HL-60/S4 treated with retinoic acid at 250 ng/mL for 4 days and 3 days (cell line): ENCODE measurements around the gene NECTIN4.
"Not testable (repeated sequence)": the region's sequence is repeated elsewhere in the genome, so short reads cannot be mapped to it uniquely, and the experiment has no call there.

ENCODE experiments used
- in situ Hi-C: fragments of 300-500 bp; cut with MboI; formaldehyde crosslinking; loops from 2 replicates; pipeline ENCODE4 v1.7.0; 2022; ENCODE audit warnings: low sequenced_read_pairs

Gene NECTIN4

GRCh38 chr1:161089251-161089924 lies at the start of gene NECTIN4:
Gene NECTIN4, minus strand, starts transcription at chr1:161089558. Its CDS starts 262 bp downstream, at chr1:161089296.
- in situ Hi-C loops, result no loop called here

GRCh38 chr1:161138431-161138830 lies 49.1 kb upstream of the NECTIN4 start:
- in situ Hi-C loops, result no loop called here

GRCh38 chr1:161137881-161138280 lies 48.5 kb upstream of the NECTIN4 start:
- in situ Hi-C loops, result no loop called here

DNA sequence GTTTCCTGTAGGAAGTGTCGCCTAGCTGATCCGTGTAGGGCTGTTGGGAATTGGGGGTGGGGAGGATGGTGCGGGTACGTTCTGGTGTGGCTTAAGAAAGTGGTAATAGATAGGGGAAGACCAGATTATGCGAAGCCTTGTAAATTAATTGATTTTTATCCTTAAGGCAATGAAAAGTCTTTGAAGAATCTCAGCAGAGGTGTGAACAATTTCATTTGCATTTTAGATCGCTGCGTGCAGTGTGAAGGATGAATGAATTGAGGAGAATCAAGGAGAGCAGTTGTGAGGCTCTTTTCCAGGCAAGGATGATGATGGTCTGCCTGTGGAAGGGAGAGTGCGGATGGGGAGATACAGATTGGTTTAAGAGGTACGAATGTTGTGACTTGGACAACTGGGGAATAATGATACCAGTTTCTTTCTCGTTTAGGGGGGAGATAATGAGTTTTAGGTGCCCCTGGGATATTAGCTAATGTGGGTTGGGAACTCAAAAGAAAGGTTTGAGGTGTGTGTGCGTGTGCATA lies 43.9 kb upstream of the NECTIN4 start:
- in situ Hi-C loops, result no loop called here

DNA sequence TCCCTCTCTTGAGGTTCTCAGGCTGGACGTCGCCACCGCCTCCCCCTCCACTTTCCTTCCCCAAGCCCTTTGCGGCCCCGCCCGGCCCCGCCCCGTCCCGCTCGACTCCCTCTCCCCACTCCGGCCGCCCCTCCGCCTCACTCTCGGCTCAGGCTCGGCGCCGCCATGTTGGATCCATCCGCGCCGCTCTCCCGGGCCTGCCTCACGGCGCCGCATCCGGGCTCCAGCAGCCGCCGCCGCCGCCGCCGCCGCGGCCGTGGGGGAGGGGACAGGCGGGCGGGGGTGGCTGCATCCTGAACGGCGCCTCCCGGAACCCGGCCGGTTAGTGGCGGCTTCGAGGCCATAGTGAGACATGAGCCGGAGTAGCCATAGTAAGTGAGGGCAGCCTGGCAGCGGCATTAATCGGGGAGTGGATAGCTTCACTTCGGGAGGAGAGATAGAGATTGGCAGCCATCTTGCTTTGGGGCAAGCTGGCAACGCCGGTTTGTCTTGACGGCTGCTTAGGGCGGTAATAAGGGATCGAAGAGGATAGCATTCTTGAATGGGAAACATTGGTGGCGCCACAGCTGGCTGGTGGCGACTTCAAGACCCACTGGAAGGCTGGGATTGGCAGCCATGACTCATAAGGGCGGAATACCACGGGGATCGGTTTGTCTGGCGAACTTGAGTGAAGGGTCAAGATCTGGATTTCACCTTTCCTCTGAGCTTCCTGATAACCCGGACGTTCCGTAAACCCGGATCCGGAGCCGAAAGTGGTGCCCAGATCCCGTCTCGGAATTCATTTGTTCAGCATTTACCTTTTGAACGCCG lies 43.3 kb upstream of the NECTIN4 start, which contains the start of gene DEDD:
Gene DEDD, minus strand, starts transcription at position 258 of the 810 bp plus-strand sequence. CDS start 8,205 bp downstream, outside the sequence.
- in situ Hi-C loops, result no loop called here

GRCh38 chr1:161131523-161132409 lies 42.4 kb upstream of the NECTIN4 start:
- in situ Hi-C loops, result no loop called here

- in situ Hi-C loops, result no loop called here
Observed at GRCh38 chr1:161130266-161130665, 40.9 kb upstream of the NECTIN4 start.

DNA sequence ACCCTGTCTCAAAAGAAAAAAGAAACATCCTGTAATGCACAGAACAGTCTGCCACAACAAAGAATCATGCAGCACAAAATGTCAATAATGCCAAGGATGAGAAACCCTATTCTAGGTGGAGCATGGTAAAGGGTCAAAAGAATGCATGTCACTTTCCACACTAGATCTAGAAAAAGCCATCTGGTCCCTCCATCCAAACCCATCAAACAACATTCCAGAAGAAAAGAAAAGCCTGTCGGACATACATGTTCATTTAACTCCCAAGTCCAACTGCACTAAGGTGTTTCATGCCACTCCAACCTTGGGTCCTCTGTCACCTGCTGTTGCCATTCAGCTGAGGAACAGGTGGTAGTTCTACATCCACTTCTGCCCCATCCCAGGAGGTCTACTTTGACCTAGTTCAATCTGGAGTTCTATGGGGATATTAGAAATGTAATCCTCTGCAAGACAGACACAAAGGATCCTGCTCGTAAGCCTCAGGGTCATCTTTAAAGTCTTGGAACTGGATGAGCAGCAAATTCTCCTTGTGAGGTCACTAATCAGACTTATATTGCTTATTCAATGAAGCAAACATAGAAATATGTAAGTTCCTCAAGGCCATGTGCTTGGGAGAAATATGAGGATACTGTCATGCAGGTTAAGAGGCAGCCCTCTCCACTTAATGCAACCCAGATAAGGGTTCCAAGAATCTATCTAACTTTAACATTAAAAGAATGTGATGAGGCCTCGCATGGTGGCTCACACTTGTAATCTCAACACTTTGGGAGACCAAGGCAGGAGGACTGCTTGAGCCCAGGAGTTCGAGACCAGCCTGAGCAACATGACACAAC lies 39.4 kb upstream of the NECTIN4 start:
- in situ Hi-C loops, result no loop called here

GRCh38 chr1:161127649-161128048 lies 38.3 kb upstream of the NECTIN4 start:
- in situ Hi-C loops, result no loop called here

DNA sequence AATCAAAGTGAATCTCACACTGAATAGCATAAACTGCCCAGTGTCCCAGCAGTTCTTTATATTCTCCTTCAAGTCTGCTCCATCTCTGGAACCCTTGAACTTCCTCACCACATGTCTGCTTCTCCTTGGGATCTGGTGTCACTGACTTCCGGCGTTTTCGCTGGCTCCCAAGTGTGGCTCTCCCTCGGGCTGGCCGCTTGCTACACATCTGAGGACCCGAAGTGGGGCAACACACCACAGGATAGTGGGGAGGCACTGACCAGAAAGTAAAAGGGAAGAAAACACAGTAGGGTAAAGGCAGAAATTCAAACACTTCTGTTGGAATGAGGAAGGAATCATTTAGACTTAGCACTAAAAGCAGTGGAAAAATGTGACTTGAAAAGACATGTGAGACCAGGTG lies 33.6 kb upstream of the NECTIN4 start:
- in situ Hi-C loops, result no loop called here

GRCh38 chr1:161121834-161122233 lies 32.5 kb upstream of the NECTIN4 start:
- in situ Hi-C loops, result no loop called here

DNA sequence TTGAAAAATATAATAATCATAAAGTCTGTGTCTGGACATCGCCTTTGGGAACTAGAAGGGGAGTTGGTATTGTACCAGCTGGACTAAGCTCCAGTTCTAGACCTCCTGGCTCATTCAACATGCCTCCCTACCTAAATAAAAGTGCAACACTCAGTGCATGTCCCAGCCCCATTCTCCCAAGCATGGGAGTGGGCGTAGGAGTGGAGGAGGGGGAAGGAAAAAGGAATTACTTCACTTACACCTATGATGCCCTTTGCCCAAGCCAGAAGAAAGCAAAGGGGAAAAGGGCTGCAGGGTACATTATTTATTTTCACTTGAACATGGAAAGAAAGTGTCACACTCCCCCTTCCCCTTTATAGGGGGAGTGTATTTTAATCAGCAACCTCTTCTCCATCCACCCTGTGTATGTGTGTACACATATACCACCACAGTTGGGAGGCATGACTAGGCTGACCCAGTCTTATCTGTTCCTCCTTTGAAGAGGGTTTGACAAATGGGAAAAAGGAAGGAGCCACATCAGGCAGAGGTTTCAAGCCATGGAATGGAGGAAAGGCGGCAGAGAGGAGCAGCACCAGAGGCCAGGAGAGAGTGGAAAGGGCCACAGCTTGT lies 31.8 kb upstream of the NECTIN4 start:
- in situ Hi-C loops, result no loop called here

DNA sequence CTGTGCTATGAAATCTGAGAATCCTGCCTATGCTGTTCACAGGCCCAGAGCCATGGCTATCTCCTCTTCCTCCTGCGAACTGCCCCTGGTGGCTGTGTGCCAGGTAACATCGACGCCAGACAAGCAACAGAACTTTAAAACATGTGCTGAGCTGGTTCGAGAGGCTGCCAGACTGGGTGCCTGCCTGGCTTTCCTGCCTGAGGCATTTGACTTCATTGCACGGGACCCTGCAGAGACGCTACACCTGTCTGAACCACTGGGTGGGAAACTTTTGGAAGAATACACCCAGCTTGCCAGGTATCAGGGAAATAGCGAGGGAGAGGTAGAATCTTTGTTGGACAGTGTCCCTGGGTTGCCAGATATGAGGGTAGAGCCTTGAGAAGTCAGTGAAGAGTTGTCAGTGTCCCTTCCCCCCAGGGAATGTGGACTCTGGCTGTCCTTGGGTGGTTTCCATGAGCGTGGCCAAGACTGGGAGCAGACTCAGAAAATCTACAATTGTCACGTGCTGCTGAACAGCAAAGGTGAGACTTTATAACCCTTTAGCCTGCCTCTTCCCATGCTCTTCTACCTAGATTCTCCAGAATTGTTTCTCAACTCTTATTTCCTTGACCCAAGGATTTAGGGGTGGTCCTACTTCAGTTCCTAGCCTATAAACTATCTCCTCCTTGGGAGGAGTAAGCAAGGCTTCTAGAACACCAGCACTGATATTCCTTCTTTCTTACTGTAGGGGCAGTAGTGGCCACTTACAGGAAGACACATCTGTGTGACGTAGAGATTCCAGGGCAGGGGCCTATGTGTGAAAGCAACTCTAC lies 29.9 kb upstream of the NECTIN4 start:
- in situ Hi-C loops, result no loop called here

- in situ Hi-C loops, result no loop called here
Observed at GRCh38 chr1:161117759-161118581, 28.6 kb upstream of the NECTIN4 start, which contains the start of the genes NIT1 and PFDN2. Gene NIT1, plus strand, starts transcription at chr1:161118105. Its CDS starts 72 bp downstream, at chr1:161118177. Gene PFDN2, minus strand, starts transcription at chr1:161118037. Its CDS starts 11 bp downstream, at chr1:161118026.

- in situ Hi-C loops, result not testable (repeated sequence)
Observed at GRCh38 chr1:161115961-161116360, 26.6 kb upstream of the NECTIN4 start.

DNA sequence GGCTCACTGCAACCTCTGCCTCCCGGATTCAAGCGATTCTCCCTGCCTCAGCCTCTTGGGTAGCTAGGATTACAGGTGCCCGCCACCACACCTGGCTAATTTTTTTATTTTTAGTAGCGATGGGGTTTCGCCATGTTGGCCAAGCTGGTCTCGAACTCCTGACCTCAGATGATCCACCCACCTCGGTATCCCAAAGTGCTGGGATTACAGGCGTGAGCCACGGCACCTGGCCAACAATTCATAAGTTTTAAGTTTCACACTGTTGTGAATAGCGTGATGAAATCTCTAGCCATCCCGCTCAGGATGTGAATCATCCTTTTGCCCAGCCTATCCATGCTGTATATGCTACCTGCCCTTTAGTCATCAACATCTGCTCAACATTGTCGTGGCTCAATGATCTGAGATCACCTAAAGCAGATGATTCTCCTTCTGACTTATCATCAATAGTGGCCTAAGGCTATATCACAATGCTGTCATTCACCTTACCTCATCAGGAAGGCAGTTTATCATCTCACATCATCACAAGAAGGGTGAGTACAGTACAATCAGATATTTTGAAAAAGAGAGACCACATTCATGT lies 25.9 kb upstream of the NECTIN4 start:
- in situ Hi-C loops, result no loop called here

- in situ Hi-C loops, result no loop called here
Observed at GRCh38 chr1:161114556-161114955, 25.2 kb upstream of the NECTIN4 start.
